AG09309 (cell line): Measurements from ENCODE around the gene ERGIC3.

Experiments used
- DNase-seq: peaks from one replicate; pipeline ENCODE4 v3.0.0-alpha.2; 2010; ENCODE audit warnings: low read depth
- H3K4me3 ChIP-seq: 2 replicates; pipeline ENCODE4 v1.5.1; 2011; ENCODE audit warnings: mild to moderate bottlenecking, low read depth, low read length, moderate library complexity; ENCODE audit not compliant: control insufficient read depth
- TF ChIP-seq, protein P1 (sequence below): IDR thresholded peaks from 2 replicates; pipeline ENCODE4 v1.5.1; 2011; ENCODE audit warnings: mild to moderate bottlenecking, low read depth, low read length, inconsistent platforms; ENCODE audit not compliant: insufficient read depth, control insufficient read depth; ENCODE audit errors: missing control alignments

The ERGIC3 gene

DNA sequence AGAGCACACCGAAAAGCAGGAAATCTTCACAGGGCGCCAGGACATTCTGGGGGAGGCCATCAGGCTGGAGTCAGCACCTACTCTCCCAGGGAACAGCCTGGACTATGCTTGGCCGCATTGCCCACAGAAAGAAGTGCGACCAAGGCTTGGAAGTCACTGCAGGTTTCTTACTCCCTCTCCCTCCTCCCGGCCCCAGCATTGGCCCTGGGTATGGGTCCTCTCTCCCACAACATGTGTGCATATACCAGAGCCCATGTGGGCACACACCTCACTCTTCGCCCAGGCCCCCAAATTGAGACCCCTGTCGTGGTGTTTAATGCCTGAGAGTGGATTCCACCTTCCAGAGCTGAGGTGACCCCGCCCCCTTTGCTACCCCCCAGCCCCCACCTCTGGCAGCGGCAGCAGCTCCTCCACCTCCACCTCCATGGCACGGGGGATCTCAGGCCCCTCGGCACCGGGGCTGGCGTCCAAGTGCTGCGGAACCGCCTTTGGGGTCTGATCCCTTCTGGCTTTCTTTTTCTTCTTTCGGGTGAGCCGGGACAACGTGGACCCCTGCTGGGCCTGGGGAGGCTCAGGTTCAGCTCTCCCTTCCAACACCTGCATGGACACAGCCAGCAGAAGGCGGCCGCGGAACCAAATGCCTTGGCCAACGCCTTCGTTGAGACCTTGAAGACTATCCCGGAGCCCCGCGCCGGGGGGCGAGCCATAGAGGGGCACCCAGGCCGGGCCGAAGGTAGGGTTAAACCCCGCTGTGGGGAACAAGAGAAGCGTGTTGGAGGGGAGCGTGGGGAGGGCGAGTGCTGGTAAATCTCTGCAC lies 58.5 kb downstream of the ERGIC3 start:
- H3K4me3 ChIP-seq, result peak overlapping the region; percentile 44
- TF ChIP-seq, protein P1, sequence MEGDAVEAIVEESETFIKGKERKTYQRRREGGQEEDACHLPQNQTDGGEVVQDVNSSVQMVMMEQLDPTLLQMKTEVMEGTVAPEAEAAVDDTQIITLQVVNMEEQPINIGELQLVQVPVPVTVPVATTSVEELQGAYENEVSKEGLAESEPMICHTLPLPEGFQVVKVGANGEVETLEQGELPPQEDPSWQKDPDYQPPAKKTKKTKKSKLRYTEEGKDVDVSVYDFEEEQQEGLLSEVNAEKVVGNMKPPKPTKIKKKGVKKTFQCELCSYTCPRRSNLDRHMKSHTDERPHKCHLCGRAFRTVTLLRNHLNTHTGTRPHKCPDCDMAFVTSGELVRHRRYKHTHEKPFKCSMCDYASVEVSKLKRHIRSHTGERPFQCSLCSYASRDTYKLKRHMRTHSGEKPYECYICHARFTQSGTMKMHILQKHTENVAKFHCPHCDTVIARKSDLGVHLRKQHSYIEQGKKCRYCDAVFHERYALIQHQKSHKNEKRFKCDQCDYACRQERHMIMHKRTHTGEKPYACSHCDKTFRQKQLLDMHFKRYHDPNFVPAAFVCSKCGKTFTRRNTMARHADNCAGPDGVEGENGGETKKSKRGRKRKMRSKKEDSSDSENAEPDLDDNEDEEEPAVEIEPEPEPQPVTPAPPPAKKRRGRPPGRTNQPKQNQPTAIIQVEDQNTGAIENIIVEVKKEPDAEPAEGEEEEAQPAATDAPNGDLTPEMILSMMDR, result no peak
- DNase-seq, result no peak

DNA sequence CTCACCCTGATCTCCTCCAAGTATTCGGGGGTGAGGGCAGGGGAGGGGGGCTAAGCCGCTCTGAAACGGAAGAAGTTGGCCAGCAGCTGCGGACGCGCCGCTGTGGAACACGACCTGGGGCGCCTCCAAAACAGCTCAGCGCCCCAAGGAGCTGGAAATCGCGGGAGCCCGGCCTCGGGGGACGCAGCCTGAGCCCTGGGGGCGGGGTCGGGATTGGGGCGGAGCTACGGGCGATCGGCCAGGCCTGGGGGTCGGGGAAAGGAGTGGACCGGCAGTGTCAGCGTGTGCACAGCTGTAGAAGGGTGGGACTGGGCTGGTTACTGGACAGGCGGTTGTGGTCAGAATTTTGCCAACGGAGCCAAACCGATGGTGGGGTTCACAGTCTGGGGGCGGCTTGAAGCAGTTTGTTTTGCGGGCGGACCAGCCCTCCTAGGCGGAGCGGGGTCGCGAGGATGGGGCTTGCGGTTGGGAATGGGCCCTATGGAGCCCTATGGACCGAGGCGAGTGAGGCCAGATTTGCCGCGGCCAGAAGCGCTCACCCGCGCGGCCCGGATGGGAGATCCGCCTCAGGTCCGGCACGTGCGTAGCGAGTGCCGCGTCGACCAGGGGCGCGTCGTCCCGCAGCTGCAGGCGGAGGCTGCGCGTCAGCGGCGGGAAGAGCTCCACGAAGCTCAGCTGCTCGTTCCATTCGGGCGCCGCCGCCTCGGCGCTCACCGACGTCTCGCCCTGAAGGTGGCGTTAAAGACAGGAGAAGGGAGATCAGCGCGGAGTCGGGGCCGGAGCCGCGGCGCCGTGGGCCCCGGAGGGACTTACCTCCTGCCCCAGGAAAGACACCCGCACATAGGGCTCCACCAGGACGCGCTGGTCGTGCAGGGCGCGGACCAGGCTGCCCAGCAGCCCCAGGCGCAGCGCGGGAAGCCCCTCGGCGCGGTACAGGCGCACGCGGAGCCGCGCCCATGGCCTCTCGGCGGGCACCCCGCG lies 59.4 kb downstream of the ERGIC3 start:
- DNase-seq, result no peak
- TF ChIP-seq, protein P1, result peak; percentile 37
- H3K4me3 ChIP-seq, result peak overlapping the region; percentile 44

DNA sequence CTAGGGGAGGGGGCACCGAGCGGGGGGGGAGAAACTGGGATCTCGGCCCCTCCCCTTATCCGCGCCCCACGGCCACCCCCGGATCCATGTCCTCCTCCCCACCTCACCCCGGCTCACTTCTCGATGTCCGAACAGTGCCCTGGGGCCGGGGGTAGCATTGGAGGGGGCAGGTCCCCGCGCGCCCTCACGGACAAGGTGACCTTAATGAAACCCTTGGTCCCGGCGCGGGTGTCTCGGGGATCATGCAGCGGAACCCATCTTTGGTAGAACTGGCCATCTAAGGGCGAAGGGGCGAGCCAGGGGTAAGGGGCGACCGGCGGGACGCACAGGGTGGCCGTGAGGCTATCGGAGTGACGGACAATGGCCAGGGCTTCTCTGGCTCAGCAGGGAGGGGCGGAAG lies 60.1 kb downstream of the ERGIC3 start:
- TF ChIP-seq, protein P1, result no peak
- peak overlapping the region; percentile 28 for H3K4me3 ChIP-seq
- DNase-seq, result no peak

DNA sequence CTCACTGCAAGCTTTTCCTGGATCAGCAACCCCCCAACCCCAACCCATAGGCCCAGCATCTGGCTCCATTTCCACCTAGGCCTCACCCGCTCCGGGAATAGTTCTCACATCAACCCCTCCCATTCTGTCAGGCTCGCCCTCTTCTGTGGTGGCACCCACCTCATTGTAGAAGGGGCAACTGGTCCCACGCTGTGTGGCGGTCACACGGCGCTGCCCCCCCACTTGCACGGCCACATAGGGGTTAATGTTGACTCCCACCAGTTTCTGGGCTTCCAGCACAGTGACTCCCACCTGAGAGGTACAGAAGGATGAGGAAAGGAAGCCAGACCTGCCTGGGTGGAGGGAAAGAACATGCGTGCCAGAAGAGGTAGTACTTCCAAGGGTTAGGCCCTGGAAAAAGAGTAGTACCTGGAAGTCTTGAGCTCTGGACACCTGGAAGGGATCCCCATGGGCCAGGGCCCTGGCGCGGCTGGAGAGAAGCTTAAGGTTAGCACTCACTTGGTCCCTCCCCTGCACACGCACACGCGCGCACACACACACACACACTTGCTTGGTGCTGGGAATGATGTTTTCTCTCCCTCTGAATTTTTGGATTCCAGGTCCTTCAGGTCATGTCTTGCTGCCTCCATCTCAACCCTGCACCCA lies 61.1 kb downstream of the ERGIC3 start:
- no peak for DNase-seq
- TF ChIP-seq, protein P1, result no peak
- no peak overlapping the region for H3K4me3 ChIP-seq

DNA sequence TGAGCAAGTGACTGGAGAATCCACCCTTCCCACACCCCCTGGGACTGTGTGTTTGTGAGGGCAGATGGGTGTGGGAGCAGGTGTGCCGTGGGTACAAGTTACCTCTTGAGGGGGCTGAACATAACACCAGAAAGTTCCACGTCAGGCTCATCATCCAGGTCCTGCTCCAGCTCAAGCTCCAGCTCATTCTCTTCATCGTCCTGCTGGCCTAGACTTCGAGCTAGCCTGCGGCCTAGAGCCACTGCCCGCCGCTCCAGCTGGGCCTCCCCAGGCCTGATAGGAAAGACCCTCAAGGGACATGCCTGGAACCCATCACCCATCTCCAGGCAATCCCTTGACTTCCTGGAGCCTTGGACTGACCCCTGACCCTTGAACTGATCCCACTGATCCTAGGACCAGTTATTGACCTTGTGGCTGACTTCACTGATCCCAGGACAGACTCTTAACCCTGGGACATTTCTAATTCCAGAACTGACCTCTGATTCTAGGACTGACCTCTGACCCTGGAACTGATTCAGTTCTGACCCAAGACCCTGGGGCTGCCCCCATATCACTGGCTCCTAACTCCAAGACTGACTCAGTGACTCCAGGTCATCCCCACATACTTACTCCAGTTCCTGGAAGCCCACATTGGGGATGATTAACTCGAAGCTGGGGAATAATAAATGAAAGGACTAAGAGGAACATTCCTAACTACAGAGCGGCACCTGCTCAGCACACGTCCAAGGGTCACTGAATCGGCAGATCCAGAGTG lies 62.0 kb downstream of the ERGIC3 start:
- TF ChIP-seq, protein P1, result no peak
- DNase-seq, result no peak
- no peak overlapping the region for H3K4me3 ChIP-seq

DNA sequence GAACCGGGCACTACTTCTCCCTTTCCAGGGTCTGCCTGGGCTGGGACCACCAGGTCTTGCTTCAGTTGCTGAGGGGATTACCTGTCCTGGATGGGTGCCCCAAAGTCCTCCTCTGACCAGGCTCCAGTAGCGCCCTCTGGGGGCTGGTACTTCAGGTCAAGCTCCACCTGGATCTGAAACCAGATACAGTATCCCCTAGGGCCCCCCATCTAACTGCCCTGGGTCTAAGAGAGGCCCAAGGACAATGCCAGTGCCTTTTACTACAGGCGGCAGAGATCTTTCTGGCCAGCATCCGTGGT lies 62.5 kb downstream of the ERGIC3 start:
- DNase-seq, result no peak
- TF ChIP-seq, protein P1, result peak; percentile 36
- H3K4me3 ChIP-seq, result no peak overlapping the region
